ENCODE results near the gene TNFSF10. TPM values are rescaled to one million over a fixed set of nuclear protein-coding genes. Genes with fewer than 3 reads are reported as not detected.

TNFSF10 gene
- total and polyA plus RNA-seq, 12 donors: 15.3 to 518 (median 56.9) TPM

DNA sequence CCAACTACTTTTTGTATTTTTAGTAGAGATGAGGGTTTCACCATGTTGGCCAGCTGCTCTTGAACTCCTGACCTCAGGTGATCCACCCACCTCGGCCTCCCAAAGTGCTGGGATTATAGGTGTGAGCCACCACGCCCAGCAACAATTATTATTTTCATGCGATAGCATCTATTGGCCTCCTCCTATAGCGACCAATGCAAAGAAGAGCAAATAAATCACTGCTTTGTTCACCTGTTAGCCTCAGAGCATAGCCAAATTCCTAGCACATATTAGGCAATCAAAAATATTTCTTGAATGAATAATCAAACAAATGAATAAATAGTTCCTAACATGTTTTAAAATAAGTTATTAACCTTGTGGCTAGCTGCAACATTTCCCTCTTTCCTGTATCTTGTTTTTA, 36.8 kb upstream of the TNFSF10 start:
- Histone ChIP-seq H3K9me3 (replicated peaks in 1 of 3) (no peaks in the 10 kb centered on the region), H3K27me3 (no peaks in the 10 kb centered on the region), H3K4me1 (replicated peaks in 1 of 2) (peaks cover 40 to 60% of the 10 kb centered on the region in 2 donors), H3K27ac (peak overlapping the region in 1 of 5 donors; percentile 36), H3K4me3 (no peak overlapping the region), H3K36me3 (replicated peaks in 1 of 2) (no peaks in the 10 kb centered on the region)
- intact Hi-C loops (cut with DNase I): loop anchor here in 1 of 2 donors (10.0 kb wide), 1 partner anchor 45 kb away; no protein-coding TSS in a partner anchor
- TF ChIP-seq, protein P1, sequence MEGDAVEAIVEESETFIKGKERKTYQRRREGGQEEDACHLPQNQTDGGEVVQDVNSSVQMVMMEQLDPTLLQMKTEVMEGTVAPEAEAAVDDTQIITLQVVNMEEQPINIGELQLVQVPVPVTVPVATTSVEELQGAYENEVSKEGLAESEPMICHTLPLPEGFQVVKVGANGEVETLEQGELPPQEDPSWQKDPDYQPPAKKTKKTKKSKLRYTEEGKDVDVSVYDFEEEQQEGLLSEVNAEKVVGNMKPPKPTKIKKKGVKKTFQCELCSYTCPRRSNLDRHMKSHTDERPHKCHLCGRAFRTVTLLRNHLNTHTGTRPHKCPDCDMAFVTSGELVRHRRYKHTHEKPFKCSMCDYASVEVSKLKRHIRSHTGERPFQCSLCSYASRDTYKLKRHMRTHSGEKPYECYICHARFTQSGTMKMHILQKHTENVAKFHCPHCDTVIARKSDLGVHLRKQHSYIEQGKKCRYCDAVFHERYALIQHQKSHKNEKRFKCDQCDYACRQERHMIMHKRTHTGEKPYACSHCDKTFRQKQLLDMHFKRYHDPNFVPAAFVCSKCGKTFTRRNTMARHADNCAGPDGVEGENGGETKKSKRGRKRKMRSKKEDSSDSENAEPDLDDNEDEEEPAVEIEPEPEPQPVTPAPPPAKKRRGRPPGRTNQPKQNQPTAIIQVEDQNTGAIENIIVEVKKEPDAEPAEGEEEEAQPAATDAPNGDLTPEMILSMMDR (IDR thresholded peaks at IDR 0.05): no peak
- no peak for TF ChIP-seq POLR2A (IDR thresholded peaks at IDR 0.05)
- WGBS, 4 donors: 86 to 95% (median 89%) methylated on average over 4 of the region's 4 CpGs
- no peak for DNase-seq

GRCh38 chr3:172559020-172559419, 35.8 kb upstream of the TNFSF10 start:
- WGBS, 4 donors: 76 to 95% (median 84%) methylated on average over 3 of the region's 3 CpGs
- peak in 1 of 7 donors; percentile 19 for DNase-seq
- intact Hi-C loops (cut with DNase I): no loop called here
- Histone ChIP-seq H3K4me3 (no peak overlapping the region), H3K9me3 (replicated peaks in 1 of 3) (no peaks in the 10 kb centered on the region), H3K27me3 (no peaks in the 10 kb centered on the region), H3K4me1 (replicated peaks in 1 of 2) (peaks cover 37 to 65% of the 10 kb centered on the region in 2 donors), H3K36me3 (replicated peaks in 1 of 2) (no peaks in the 10 kb centered on the region), H3K27ac (peak overlapping the region in 1 of 5 donors; percentile 28)
- TF ChIP-seq, protein P1 (IDR thresholded peaks at IDR 0.05): no peak
- TF ChIP-seq POLR2A (IDR thresholded peaks at IDR 0.05): no peak

DNA sequence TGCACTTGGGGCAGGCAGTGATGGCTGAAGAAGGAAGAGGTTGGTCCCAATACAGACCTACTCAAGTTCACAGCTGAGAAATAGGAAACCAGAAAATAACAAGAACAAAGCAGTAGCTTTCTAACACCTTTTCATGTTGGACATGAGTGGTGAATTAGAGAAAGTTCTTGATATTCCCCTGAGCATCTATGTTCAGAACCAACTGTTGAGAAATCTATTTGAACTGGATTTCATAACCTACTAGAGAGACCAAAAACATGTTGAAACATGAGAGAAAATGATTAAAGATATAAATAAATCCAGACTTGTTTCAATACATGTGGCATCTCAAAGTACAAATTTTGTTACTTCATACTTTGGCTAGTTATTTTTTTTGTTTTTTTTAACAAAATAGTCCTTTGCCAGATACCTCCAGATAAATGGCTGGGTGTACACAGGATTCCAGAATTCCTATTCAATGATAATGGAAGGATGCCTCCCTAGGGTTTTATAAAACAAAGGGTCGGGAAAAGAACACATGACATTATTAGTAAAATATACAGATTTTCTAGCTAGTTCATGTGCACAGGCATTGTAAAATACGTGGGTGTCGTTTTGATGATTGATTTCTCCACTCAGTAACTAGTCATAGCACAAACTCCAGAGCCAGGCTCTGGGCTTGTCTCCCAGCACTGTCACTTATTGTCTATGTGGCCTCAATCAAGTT, 34.4 kb upstream of the TNFSF10 start:
- Histone ChIP-seq H3K9me3 (replicated peaks in 1 of 3) (no peaks in the 10 kb centered on the region), H3K27me3 (no peaks in the 10 kb centered on the region), H3K36me3 (replicated peaks in 1 of 2) (no peaks in the 10 kb centered on the region), H3K27ac (peak overlapping the region; percentile 41 to 73 (median 50)), H3K4me3 (no peak overlapping the region), H3K4me1 (replicated peaks in 1 of 2) (peaks cover 24 to 52% of the 10 kb centered on the region in 2 donors)
- intact Hi-C loops (cut with DNase I): no loop called here
- TF ChIP-seq, protein P1 (IDR thresholded peaks at IDR 0.05): no peak
- TF ChIP-seq POLR2A (IDR thresholded peaks at IDR 0.05): no peak
- DNase-seq: no peak
- WGBS, 4 donors: 28 to 44% (median 42%) methylated on average over 3 of the region's 3 CpGs

GRCh38 chr3:172553526-172554252, 30.5 kb upstream of the TNFSF10 start:
- DNase-seq: no peak
- no peaks in the 10 kb centered on the region for H3K27me3 ChIP-seq
- intact Hi-C loops (cut with DNase I): no loop called here
- H3K4me3 ChIP-seq: no peak overlapping the region
- H3K27ac ChIP-seq: no peak overlapping the region
- H3K36me3 ChIP-seq (replicated peaks in 1 of 2): no peaks in the 10 kb centered on the region
- H3K9me3 ChIP-seq (replicated peaks in 1 of 3): no peaks in the 10 kb centered on the region
- TF ChIP-seq, protein P1 (IDR thresholded peaks at IDR 0.05): no peak
- TF ChIP-seq POLR2A (IDR thresholded peaks at IDR 0.05): no peak
- WGBS, 4 donors: 91 to 97% (median 95%) methylated on average over 6 of the region's 6 CpGs
- H3K4me1 ChIP-seq (replicated peaks in 1 of 2): peaks cover 14 to 41% of the 10 kb centered on the region in 2 donors

All from adrenal gland (tissue), 12 donors.